ENCODE results near the gene SYTL2. TPM values are rescaled to one million over a fixed set of nuclear protein-coding genes. Genes with fewer than 3 reads are reported as not detected.

The SYTL2 gene
- total and polyA plus RNA-seq, 12 donors = 8.2 to 134 (median 19.4) TPM

- WGBS, 4 donors = 93 to 100% (median 99%) methylated on average over 2 of the region's 2 CpGs
- TF ChIP-seq, protein P1, sequence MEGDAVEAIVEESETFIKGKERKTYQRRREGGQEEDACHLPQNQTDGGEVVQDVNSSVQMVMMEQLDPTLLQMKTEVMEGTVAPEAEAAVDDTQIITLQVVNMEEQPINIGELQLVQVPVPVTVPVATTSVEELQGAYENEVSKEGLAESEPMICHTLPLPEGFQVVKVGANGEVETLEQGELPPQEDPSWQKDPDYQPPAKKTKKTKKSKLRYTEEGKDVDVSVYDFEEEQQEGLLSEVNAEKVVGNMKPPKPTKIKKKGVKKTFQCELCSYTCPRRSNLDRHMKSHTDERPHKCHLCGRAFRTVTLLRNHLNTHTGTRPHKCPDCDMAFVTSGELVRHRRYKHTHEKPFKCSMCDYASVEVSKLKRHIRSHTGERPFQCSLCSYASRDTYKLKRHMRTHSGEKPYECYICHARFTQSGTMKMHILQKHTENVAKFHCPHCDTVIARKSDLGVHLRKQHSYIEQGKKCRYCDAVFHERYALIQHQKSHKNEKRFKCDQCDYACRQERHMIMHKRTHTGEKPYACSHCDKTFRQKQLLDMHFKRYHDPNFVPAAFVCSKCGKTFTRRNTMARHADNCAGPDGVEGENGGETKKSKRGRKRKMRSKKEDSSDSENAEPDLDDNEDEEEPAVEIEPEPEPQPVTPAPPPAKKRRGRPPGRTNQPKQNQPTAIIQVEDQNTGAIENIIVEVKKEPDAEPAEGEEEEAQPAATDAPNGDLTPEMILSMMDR (IDR thresholded peaks at IDR 0.05) = no peak
- no peak for TF ChIP-seq POLR2A (IDR thresholded peaks at IDR 0.05)
- intact Hi-C loops (cut with DNase I) = no loop called here
Observed at GRCh38 chr11:85829172-85829571, 18.2 kb upstream of the SYTL2 start.

DNA sequence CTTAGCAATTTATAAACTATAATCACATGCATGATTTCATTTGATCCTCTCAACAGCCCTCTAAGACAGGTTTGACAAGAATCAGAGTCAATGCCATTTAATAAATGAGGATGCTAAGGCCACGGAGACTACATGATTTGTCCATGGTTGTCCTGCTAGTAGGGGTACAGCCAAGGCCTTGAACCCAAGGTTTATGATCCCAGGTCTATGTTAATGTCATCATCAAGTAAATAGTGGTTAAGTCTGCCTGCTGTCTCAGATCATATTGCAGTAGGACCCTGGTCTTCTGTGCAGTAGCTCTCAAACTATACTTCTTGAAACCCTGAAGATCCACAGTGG is 17.7 kb upstream of the SYTL2 start:
- peak overlapping the region in 2 of 5 donors; percentile 22 to 29 for H3K27ac ChIP-seq
- intact Hi-C loops (cut with DNase I) = no loop called here
- no peak for DNase-seq
- no peaks in the 10 kb centered on the region for H3K9me3 ChIP-seq (replicated peaks in 1 of 3)
- WGBS, 4 donors = 53 to 71% (median 60%) methylated on average over 1 of the region's 1 CpG
- TF ChIP-seq POLR2A (IDR thresholded peaks at IDR 0.05) = no peak
- TF ChIP-seq, protein P1 (IDR thresholded peaks at IDR 0.05) = no peak
- no peak overlapping the region for H3K4me3 ChIP-seq
- no peaks in the 10 kb centered on the region for H3K27me3 ChIP-seq
- H3K36me3 ChIP-seq (replicated peaks in 1 of 2) = no peaks in the 10 kb centered on the region
- H3K4me1 ChIP-seq (replicated peaks in 1 of 2) = peaks cover 0 to 28% of the 10 kb centered on the region in 2 donors

More at GRCh38 chr11:85829172-85829571, 18.2 kb upstream of the SYTL2 start:
- H3K9me3 ChIP-seq (replicated peaks in 1 of 3) = no peaks in the 10 kb centered on the region
- H3K36me3 ChIP-seq (replicated peaks in 1 of 2) = no peaks in the 10 kb centered on the region
- H3K4me1 ChIP-seq (replicated peaks in 1 of 2) = peaks cover 0 to 28% of the 10 kb centered on the region in 2 donors
- no peak for DNase-seq
- no peaks in the 10 kb centered on the region for H3K27me3 ChIP-seq
- H3K4me3 ChIP-seq = no peak overlapping the region
- no peak overlapping the region for H3K27ac ChIP-seq

DNA sequence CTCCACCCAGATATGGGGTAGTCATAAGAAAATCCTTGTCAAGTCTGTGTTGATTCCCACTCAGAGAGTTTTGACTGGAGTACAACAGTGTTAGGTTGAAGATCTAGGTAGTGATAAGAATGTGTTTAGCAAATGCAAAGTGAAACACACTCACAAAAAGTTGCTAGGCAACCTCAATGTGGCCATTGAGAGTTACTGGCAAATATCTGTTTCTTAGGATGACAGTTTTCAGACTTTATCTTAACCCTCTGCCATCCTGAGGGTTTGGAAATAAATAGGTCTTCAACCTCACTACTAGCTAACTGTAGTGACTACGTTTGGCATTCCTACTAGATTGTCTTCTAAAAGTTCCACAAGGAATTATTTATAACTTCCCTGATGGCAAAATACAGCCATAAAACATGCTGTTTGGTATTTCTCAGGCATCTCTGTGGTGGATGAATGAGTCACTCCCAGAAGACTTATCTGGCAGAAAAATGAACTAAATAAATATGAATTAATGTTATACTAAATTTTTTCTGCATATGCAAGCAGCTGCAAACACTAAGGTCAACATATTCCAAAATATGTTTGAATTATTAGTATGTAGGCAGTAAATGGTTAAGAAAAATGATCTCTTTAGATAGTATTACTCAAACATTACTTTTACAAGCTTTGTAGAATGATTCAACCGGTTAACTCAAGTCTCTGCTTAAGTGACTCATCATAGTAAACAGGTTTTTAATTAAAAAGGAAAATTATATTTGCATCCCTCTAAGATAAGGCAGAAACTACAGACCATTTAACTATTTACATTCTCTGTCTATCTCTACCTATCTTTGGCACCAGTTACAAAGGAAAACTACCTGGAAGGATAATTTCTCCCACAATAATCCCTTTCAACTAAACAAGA is 17.1 kb upstream of the SYTL2 start:
- 12 to 22% (median 15%) methylated on average over 2 of the region's 2 CpGs for WGBS, 4 donors
- Histone ChIP-seq H3K36me3 (replicated peaks in 1 of 2) (no peaks in the 10 kb centered on the region), H3K27me3 (no peaks in the 10 kb centered on the region), H3K4me1 (replicated peaks in 1 of 2) (peaks cover 0 to 28% of the 10 kb centered on the region in 2 donors), H3K4me3 (no peak overlapping the region), H3K27ac (peak overlapping the region in 2 of 5 donors; percentile 22 to 69), H3K9me3 (replicated peaks in 1 of 3) (no peaks in the 10 kb centered on the region)
- DNase-seq = no peak
- intact Hi-C loops (cut with DNase I) = no loop called here
- no peak for TF ChIP-seq POLR2A (IDR thresholded peaks at IDR 0.05)
- TF ChIP-seq, protein P1 (IDR thresholded peaks at IDR 0.05) = no peak

GRCh38 chr11:85826116-85826855 is 15.3 kb upstream of the SYTL2 start:
- intact Hi-C loops (cut with DNase I) = no loop called here
- TF ChIP-seq, protein P1 (IDR thresholded peaks at IDR 0.05) = peak in 5 of 6 experiments; percentile 14 to 53 (median 46)
- TF ChIP-seq POLR2A (IDR thresholded peaks at IDR 0.05) = no peak
- WGBS, 4 donors = 70 to 78% (median 73%) methylated on average over 7 of the region's 7 CpGs
- H3K4me3 ChIP-seq = no peak overlapping the region
- no peaks in the 10 kb centered on the region for H3K27me3 ChIP-seq
- peaks cover 0 to 28% of the 10 kb centered on the region in 2 donors for H3K4me1 ChIP-seq (replicated peaks in 1 of 2)
- peak overlapping the region in 1 of 5 donors; percentile 22 for H3K27ac ChIP-seq
- DNase-seq = peak in 5 of 7 donors; percentile 18 to 65 (median 33)
- no peaks in the 10 kb centered on the region for H3K9me3 ChIP-seq (replicated peaks in 1 of 3)
- H3K36me3 ChIP-seq (replicated peaks in 1 of 2) = no peaks in the 10 kb centered on the region

Measured in adrenal gland (tissue), 12 donors.